AG09309 (cell line): Measurements from ENCODE around the gene ZNF175.

ENCODE experiments used
- DNase-seq: peaks from one replicate; pipeline ENCODE4 v3.0.0-alpha.2; 2010; ENCODE audit warnings: low read depth
- H3K4me3 ChIP-seq: 2 replicates; pipeline ENCODE4 v1.5.1; 2011; ENCODE audit warnings: mild to moderate bottlenecking, low read depth, low read length, moderate library complexity; ENCODE audit not compliant: control insufficient read depth
- TF ChIP-seq, protein P1 (sequence below): IDR thresholded peaks from 2 replicates; pipeline ENCODE4 v1.5.1; 2011; ENCODE audit warnings: mild to moderate bottlenecking, low read depth, low read length, inconsistent platforms; ENCODE audit not compliant: insufficient read depth, control insufficient read depth; ENCODE audit errors: missing control alignments

ZNF175 gene

DNA sequence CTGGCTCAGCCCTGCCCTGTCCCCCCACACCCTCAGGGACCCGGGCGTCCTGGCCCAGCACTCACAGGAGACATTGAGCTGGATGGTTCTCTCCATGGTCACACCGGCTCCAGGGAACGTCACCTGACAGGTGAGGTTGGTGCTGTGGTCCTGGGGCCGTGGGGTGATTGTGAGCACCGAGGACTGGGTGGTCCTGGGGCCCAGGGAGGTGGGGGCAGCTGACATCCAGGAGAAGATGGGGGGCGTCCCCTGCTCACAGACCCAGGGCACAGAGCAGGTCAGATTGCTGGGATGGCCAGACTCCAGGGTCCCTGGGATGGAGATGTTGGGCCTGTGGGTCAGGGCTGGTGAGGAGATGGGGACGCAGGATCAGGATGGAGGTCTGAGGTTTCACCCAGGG lies 40.5 kb upstream of the ZNF175 start:
- no peak for DNase-seq
- TF ChIP-seq, protein P1, sequence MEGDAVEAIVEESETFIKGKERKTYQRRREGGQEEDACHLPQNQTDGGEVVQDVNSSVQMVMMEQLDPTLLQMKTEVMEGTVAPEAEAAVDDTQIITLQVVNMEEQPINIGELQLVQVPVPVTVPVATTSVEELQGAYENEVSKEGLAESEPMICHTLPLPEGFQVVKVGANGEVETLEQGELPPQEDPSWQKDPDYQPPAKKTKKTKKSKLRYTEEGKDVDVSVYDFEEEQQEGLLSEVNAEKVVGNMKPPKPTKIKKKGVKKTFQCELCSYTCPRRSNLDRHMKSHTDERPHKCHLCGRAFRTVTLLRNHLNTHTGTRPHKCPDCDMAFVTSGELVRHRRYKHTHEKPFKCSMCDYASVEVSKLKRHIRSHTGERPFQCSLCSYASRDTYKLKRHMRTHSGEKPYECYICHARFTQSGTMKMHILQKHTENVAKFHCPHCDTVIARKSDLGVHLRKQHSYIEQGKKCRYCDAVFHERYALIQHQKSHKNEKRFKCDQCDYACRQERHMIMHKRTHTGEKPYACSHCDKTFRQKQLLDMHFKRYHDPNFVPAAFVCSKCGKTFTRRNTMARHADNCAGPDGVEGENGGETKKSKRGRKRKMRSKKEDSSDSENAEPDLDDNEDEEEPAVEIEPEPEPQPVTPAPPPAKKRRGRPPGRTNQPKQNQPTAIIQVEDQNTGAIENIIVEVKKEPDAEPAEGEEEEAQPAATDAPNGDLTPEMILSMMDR: no peak
- no peak overlapping the region for H3K4me3 ChIP-seq

DNA sequence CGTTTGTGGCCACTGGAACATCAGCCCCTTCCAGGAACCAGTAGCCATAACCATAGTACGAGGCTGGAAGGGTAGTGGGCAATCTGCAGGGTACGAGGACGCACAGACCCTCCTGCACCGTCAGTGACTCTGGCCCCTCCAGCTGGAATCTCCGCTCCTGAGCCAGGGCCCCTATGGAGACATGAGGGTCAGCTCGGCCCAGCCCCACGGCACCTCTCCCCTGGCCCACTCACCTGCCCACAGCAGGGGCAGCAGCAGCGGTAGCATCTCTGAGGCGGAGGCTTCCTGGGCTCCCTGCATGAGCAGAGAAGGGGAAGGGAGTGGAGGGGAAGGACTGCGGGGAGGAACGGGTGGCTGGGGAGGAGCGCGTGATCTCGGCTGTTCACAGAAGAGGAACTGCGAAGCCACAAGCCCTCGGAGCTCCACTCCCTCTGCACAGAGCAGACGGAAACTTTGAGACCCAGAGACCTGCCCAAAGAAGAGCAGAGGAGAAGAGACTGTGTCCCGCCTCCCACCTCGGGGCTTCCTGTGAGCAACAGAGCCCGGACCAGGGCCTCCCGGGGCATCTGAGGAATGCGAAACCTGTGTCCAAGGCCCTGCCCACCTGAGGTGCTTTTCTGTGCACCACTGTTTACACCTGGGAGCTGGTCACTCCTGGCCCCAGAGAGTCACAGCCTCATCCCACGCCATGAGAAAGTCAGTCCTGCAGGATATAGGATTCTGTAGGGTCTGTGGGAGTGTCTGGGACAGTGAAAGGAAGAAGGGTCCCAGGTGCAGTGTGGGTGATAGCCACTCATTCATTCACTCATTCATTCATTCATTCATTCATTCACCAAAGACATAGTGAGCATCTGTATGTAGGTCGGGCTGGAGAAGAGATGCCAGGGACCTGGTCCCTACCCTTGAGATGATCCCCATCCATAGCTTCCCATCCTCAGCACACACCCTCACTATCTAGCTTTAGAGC lies 39.5 kb upstream of the ZNF175 start, which contains the start of gene SIGLEC6:
Gene SIGLEC6 (minus strand): TSS at position 322 of the 967 bp plus-strand sequence. CDS start 22 bp downstream, at position 300.
- DNase-seq: no peak
- H3K4me3 ChIP-seq: no peak within 1 kb of the TSS
- TF ChIP-seq, protein P1: no peak

DNA sequence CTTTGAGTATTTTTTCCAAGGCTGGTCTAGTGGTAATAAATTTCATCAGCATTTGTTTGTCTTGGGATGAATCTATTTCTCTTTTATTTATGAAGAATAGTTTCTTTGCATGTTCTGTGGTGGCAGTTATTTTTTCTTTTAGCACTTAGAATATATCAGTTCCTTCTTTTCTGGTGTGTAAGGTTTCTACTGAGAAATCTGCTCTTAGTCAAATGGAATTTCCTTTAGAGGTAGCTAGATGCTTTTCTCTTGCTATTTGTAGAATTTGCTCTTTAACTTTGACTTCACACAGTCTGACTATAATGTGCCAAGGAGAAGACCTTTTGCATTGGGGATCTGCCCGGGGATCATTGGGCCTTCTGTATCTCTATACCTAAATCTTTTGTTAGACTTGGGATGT lies 35.5 kb upstream of the ZNF175 start:
- DNase-seq: no peak

DNA sequence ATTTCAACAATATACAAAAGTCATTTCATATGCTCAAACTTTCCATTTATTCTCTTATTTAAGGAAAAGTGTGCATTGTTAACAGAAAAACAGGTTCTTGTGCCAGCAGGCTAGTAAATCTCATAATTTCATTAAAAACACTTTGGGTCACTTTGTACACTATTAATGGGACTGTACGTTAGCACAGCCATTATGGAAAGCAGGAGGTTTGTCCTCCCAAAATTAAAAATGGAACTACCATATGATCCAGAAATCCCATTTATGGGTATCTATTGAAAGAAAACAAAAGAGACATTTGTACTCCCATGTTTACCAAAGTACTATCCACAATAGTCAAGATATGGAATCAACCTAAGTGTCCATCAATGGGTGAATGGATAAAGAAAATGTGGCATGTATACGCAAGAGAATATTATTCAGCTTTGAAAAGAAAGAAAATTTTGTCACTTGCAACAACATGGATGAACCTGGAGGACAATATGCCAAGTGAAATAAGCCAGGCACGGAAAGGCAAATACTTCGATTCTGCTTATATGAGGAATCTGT lies 31.2 kb upstream of the ZNF175 start:
- TF ChIP-seq, protein P1: no peak
- no peak for DNase-seq
- no peak overlapping the region for H3K4me3 ChIP-seq

More for the DNA sequence above, 35.5 kb upstream of the ZNF175 start:
- no peak overlapping the region for H3K4me3 ChIP-seq
- TF ChIP-seq, protein P1: no peak

DNA sequence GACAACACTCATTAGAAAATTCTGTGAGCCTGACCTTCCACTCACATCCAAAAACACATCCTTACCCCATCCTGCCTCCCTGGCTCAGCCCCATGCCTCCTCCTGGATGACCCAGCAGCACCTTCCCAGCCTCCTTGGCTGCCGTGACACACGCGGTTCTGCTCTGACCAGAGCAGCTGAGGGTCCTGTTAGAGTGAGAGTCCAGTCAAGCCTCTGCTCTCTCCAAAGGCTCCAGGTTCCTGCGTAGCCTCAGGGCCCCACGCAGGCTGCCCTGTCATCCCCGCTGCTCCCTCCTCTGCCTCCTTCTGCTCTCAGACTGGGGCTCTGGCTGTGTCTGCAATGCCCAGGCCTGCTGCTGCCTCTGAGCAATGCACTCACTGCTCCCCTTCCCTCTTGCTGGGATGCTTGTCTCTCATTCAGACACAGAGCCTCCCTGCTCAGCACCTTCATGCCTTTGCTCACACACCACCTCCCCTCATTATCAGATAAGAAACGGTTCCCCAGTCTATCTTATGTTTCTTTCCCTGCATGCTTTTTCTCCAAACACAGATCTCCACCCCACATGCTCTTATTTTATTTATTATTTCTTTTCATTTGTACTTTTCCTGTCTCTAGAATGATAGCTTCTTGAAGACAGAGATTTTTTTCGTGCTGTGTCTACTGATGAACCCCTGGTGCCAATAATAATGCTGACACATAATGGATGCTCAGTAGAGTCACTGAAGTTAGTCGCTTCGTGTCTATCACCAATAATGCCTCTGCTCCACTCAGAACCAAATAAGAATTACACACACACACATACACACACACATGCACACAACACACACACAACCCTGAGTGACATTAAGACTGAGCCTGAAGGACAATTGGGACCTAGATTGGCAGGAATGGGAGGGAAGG lies 29.4 kb upstream of the ZNF175 start:
- no peak overlapping the region for H3K4me3 ChIP-seq
- DNase-seq: no peak
- TF ChIP-seq, protein P1: no peak

DNA sequence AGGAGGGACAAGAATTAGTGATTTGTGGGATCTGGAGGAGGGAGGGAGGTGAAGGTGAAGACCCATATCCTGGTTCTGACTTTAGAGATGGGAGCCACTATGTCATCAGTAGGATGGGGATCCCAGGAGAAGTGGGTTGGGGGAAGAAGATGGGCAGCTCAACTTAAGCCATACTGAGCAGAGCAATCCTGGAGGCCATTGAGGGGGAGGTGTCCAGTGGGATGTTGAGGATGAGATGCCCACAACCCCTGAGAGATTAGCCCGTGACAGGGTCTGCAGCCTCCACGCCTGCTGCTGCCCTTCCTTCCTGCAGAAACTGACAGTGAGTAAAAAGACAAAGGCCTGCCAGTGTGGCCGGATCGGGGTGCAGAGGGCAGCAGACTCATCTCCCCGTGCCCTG lies 28.4 kb upstream of the ZNF175 start:
- TF ChIP-seq, protein P1: no peak
- no peak overlapping the region for H3K4me3 ChIP-seq
- DNase-seq: no peak
